HG02623 (cell line): ENCODE data around the gene LCAT.
A peak's percentile ranks its signal among the peaks of the same experiment; 100 is the strongest.

Source experiments
- ATAC-seq: cut with Tn5 transposase; IDR thresholded peaks from one replicate; pipeline ENCODE4 v1.9.1; 2021; ENCODE audit warnings: moderate library complexity; ENCODE audit not compliant: unreplicated experiment

Gene LCAT

GRCh38 chr16:67969254-67970039 is 25.5 kb upstream of the LCAT start:
- no peak for ATAC-seq

GRCh38 chr16:67968400-67969253 is 24.7 kb upstream of the LCAT start, which contains the start of gene SLC12A4:
TSS of gene SLC12A4 (minus strand) at chr16:67968637. CDS start at chr16:67968553, 84 bp downstream.
- ATAC-seq = peak; percentile 65

- ATAC-seq = peak; percentile 14
Measured at GRCh38 chr16:67967958-67968399, 24.1 kb upstream of the LCAT start.

DNA sequence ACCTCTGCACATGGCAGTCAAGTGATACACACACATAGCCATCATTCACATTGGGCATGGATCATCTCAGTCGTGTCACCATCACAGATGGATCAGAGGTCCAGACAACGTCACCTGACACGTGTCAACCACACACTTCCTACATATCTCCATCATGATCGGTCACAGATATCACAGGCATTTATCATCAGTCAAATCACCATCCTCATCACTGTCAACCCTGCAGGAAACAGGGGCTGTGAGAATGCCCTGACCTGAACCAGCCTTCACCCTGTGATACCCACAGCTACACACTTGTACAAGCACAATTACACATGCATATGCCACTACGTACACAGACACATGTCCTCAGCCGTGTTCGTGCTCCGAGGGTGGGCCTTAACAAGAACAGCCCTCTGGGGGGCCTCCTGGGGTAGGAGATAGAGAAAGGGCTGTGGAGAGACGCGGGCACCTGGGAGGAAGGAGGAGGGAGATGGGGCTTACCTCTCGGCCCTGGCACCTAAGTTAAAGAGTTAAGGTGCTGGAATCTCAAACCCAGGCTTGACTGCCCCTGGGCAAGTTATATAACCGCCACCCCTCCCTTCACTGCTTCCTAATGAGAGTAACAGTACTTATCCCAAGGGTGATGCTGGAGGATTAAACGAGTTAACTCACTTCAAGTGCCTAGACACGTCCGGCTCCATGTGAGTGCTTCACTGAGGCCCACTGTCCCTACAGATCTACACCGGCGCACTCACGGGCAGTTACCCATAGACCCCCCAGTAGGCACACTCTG is 23.4 kb upstream of the LCAT start:
- no peak for ATAC-seq

DNA sequence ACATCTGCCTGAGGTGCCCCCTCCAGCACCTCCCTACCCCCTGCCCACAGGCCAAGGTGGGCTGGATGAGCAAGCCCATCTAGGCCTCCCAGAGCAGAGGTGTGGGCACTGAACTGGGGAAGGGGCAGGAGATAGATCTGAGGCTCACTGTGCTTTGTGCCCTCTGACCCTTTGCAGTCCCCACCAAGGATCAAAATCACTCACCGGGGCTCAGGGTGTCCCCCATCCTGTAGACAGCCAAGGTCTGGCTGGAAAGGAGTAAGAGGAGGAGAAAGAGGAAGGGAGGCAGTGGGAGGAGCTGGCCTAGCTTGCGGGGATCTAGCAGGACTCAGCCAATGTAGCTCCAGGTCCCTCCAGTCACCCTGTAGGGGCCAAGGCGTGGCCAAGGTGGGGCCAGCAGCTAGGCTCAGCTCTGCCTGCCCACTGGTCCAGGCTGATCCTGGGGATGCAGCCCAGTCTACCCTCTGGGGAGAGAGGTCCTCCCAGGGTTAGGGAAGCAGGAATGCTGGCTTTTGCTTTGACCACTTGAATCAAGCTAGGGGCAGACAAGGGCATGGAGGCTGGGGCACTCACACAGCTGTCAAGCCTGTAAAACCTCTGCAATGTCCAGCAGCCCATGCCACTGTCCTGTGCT is 22.7 kb upstream of the LCAT start:
- ATAC-seq = no peak

- no peak for ATAC-seq
Measured at GRCh38 chr16:67965668-67966548, 22.0 kb upstream of the LCAT start.

GRCh38 chr16:67964477-67965131 is 20.7 kb upstream of the LCAT start:
- ATAC-seq = no peak

GRCh38 chr16:67963662-67964321 is 19.9 kb upstream of the LCAT start:
- ATAC-seq = no peak

- no peak for ATAC-seq
Measured at GRCh38 chr16:67963292-67963661, 19.4 kb upstream of the LCAT start.

DNA sequence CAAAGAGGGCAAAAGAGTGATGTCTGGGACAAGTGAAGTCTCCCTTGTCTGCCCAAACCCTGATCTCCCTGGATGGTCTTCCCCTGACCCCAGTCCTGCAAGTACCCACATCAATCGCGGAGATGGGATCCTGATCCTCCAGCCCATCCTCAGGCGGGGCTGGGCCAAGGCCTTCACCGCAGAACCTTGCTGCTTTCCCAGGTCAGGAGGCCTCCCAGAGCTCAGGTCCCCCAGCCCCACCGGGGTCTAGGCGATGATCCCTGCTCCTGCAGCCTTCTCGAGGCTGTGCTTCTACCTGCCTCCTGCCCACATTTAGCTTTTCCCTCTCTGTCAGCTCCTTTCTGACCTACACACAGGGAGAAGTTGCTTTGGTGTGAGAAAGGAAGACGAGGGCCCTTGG is 18.2 kb upstream of the LCAT start:
- no peak for ATAC-seq

DNA sequence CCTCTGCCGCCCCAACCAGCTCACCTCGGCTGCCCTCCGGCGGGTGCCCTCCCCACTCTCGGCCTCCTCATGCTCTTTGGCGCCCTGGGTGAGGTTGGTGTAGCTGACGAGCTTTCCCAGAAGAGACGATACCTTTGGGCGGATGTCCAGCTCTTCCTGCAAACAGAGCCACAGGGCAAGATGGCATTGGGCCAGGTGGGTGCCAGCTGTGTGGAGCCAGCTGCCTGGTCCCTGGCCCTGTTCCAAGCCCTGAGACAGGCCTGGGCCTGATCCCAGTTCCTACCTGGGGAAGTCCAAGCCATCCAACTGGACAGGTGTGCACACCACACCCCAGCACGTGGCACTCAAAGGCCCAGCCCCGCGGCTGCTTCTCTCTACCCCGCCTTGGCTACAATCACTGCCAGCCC is 17.6 kb upstream of the LCAT start:
- ATAC-seq = no peak

GRCh38 chr16:67959536-67960329 is 15.8 kb upstream of the LCAT start:
- ATAC-seq = no peak

DNA sequence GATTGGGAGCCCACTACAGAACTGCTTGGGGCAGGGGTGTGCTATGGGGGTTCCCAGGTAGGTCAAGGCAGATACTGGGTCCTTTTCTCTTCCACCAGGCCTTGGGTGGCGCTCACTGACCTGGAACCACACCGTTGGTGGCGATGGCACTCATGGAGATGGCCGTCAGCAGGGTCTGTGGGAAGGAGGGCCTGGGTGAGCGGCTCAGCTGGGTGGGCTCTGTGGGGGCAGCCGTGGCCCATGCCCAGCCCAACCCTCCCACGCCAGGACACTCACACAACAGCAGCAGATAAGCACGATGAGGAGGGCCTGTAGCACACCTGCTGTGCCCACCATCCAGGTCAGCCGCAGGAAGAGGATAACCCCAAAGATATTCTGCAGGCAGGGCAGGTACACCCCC is 13.7 kb upstream of the LCAT start:
- ATAC-seq = no peak

- no peak for ATAC-seq
Measured at GRCh38 chr16:67954421-67955196, 10.7 kb upstream of the LCAT start.

- no peak for ATAC-seq
Measured at GRCh38 chr16:67953641-67954375, 9.9 kb upstream of the LCAT start.

GRCh38 chr16:67951485-67951884 is 7.6 kb upstream of the LCAT start:
- ATAC-seq = no peak
